Lower leg skin (tissue), 3 donors: Measurements from ENCODE around the gene KCMF1.

Experiments
- CTCF ChIP-seq, 3 donors: fragments of 450-650 bp; IDR thresholded peaks; one replicate each; pipeline ENCODE4 v1.5.1; 2016; ENCODE audit warnings: antibody characterized with exemption in 3 of 3, mild to moderate bottlenecking in 3 of 3, moderate library complexity in 2 of 3
- POLR2A ChIP-seq, 2 donors: fragments of 450-650 bp; IDR thresholded peaks; one replicate each; pipeline ENCODE4 v1.6.1; 2016 to 2017; ENCODE audit warnings: antibody characterized with exemption in 2 of 2, mild to moderate bottlenecking in 1 of 2, moderate library complexity in 1 of 2

- TF ChIP-seq CTCF (IDR thresholded peaks at IDR 0.05) (no peak), POLR2A (IDR thresholded peaks at IDR 0.05) (no peak)
Observed at GRCh38 chr2:85088921-85089320, 118.0 kb downstream of the KCMF1 start.
